ENCODE results near the gene SPCS2. TPM values are rescaled to one million over a fixed set of nuclear protein-coding genes. Genes with fewer than 3 reads are reported as not detected.
A peak's percentile ranks its signal among the peaks of the same experiment; 100 is the strongest.

Gene SPCS2
- total RNA-seq, 1 experiment from 2014 or later: 328 TPM

- no TSS peak for BruUV-seq (replicated peaks)
These were observed 7.6 kb upstream of the SPCS2 start for GRCh38 chr11:74941492-74941891.

DNA sequence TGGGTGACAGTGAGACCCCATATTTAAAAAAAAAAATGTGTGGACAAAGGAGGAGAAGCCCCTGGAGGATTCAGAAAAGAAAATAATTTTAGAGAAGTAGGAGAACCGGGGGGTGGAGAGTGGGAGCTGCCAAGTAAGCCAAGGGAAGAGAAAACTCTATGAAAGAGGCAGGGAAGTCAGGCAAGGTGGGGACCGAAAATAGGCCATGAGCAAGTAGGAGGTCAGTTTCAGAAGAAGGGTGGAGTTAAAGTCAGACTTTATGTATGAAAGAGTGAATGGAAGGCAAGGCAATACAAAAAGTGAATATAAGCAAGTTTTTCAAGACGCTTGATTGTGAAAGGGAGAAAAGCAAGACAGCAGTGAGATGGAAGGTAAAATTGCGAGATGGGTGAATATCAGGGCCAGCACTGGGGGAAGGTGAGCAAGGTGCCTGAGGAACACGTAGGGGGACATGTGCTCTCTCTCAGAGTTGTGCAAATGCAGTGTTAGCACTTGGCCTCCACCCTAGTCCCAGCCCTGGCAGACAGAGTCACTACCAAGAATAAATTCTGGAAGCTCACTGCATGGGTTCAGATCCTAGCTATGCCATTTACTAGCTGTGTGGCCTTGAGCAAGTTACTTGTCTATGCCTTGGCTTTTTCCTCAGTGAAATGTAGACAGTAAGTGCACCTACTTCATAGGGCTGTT, 6.8 kb upstream of the SPCS2 start:
- no TSS peak for BruUV-seq (replicated peaks)
- POLR2A ChIA-PET: interaction anchor here (0.5 kb wide), 1 partner anchor 46 kb away, joined by 3 read pairs; no protein-coding TSS in a partner anchor
- no peak overlapping the region for H3K27ac Mint-ChIP-seq (ENCODE audit: unreplicated experiment)
- no peak for TF ChIP-seq CTCF (IDR thresholded peaks at IDR 0.05; ENCODE audit: insufficient read depth in 1 of 2, low read depth in 1 of 2, low read length in 1 of 2, severe bottlenecking in 1 of 2, unreplicated experiment in 1 of 2)
- intact Hi-C loops (cut with micrococcal nuclease; ENCODE audit: unreplicated experiment): no loop called here
- Histone ChIP-seq H3K27me3 (replicated peaks; ENCODE audit: control insufficient read depth, insufficient read depth, low read length) (no peaks in the 10 kb centered on the region), H3K4me1 (no peaks in the 10 kb centered on the region), H3K36me3 (ENCODE audit: control insufficient read depth, insufficient read depth, low read length) (no peaks in the 10 kb centered on the region), H3K9me3 (no peaks in the 10 kb centered on the region), H3K4me3 (ENCODE audit: low read depth, low read length) (no peak overlapping the region)
- H3K36me3 Mint-ChIP-seq (ENCODE audit: insufficient read depth, unreplicated experiment): no peaks in the 10 kb centered on the region
- CTCF ChIA-PET: interaction anchor here (0.6 to 0.8 kb wide), 2 partner anchors 20 to 60 kb away, joined by 3 read pairs; no protein-coding TSS in a partner anchor
- H3K9me3 Mint-ChIP-seq (ENCODE audit: unreplicated experiment): no peaks in the 10 kb centered on the region
- no peak overlapping the region for H3K4me3 Mint-ChIP-seq (ENCODE audit: unreplicated experiment)
- no peak for DNase-seq
- no peaks in the 10 kb centered on the region for H3K4me1 Mint-ChIP-seq (ENCODE audit: low read depth, unreplicated experiment)
- H3K27me3 Mint-ChIP-seq (ENCODE audit: insufficient read depth, unreplicated experiment): no peaks in the 10 kb centered on the region

More at GRCh38 chr11:74941492-74941891, 7.6 kb upstream of the SPCS2 start:
- DNase-seq: no peak
- Histone ChIP-seq H3K9me3 (no peaks in the 10 kb centered on the region), H3K4me1 (no peaks in the 10 kb centered on the region), H3K4me3 (ENCODE audit: low read depth, low read length) (no peak overlapping the region), H3K27me3 (replicated peaks; ENCODE audit: control insufficient read depth, insufficient read depth, low read length) (no peaks in the 10 kb centered on the region), H3K36me3 (ENCODE audit: control insufficient read depth, insufficient read depth, low read length) (no peaks in the 10 kb centered on the region)
- H3K4me1 Mint-ChIP-seq (ENCODE audit: low read depth, unreplicated experiment): no peaks in the 10 kb centered on the region
- H3K27ac Mint-ChIP-seq (ENCODE audit: unreplicated experiment): no peak overlapping the region
- CTCF ChIA-PET: interaction anchor here (0.6 to 0.8 kb wide), 3 partner anchors 61 to 307 kb away, joined by 3 to 7 read pairs (median 3); no protein-coding TSS in a partner anchor
- no peaks in the 10 kb centered on the region for H3K9me3 Mint-ChIP-seq (ENCODE audit: unreplicated experiment)
- no peak overlapping the region for H3K4me3 Mint-ChIP-seq (ENCODE audit: unreplicated experiment)
- no peaks in the 10 kb centered on the region for H3K36me3 Mint-ChIP-seq (ENCODE audit: insufficient read depth, unreplicated experiment)
- POLR2A ChIA-PET: no interaction called here
- intact Hi-C loops (cut with micrococcal nuclease; ENCODE audit: unreplicated experiment): no loop called here
- TF ChIP-seq CTCF (IDR thresholded peaks at IDR 0.05; ENCODE audit: insufficient read depth in 1 of 2, low read depth in 1 of 2, low read length in 1 of 2, severe bottlenecking in 1 of 2, unreplicated experiment in 1 of 2): no peak
- H3K27me3 Mint-ChIP-seq (ENCODE audit: insufficient read depth, unreplicated experiment): no peaks in the 10 kb centered on the region

- DNase-seq: no peak
- Histone ChIP-seq H3K4me1 (peaks cover 5% of the 10 kb centered on the region), H3K9me3 (no peaks in the 10 kb centered on the region), H3K27me3 (replicated peaks; ENCODE audit: control insufficient read depth, insufficient read depth, low read length) (no peaks in the 10 kb centered on the region), H3K4me3 (ENCODE audit: low read depth, low read length) (peak overlapping the region; percentile 71), H3K36me3 (ENCODE audit: control insufficient read depth, insufficient read depth, low read length) (0 out of 2 replicates have a peak, but pooled peaks cover 2% of the 10 kb centered on the region)
- Mint-ChIP-seq H3K4me3 (ENCODE audit: unreplicated experiment) (peak overlapping the region; percentile 98), H3K27me3 (ENCODE audit: insufficient read depth, unreplicated experiment) (no peaks in the 10 kb centered on the region), H3K9me3 (ENCODE audit: unreplicated experiment) (no peaks in the 10 kb centered on the region), H3K36me3 (ENCODE audit: insufficient read depth, unreplicated experiment) (peaks cover 21% of the 10 kb centered on the region), H3K27ac (ENCODE audit: unreplicated experiment) (peak overlapping the region; percentile 99), H3K4me1 (ENCODE audit: low read depth, unreplicated experiment) (no peaks in the 10 kb centered on the region)
- intact Hi-C loops (cut with micrococcal nuclease; ENCODE audit: unreplicated experiment): no loop called here
- TSS peak; percentile 86 for BruUV-seq (replicated peaks)
- TF ChIP-seq CTCF (IDR thresholded peaks at IDR 0.05; ENCODE audit: insufficient read depth in 1 of 2, low read depth in 1 of 2, low read length in 1 of 2, severe bottlenecking in 1 of 2, unreplicated experiment in 1 of 2): no peak
- POLR2A ChIA-PET: interaction anchor here (0.6 to 1.4 kb wide), 4 partner anchors 11 to 955 kb away, joined by 3 to 13 read pairs (median 4); partner anchors contain the start of gene NEU3
- CTCF ChIA-PET: interaction anchor here (0.5 to 1.1 kb wide), 3 partner anchors 19 to 582 kb away, joined by 3 to 6 read pairs (median 5); no protein-coding TSS in a partner anchor
These were observed 544 bp upstream of the SPCS2 start for GRCh38 chr11:74948546-74948897.

All from Caco-2 (cell line).